Stimulated activated CD4-positive, alpha-beta T cell treated with anti-CD3 and anti-CD28 coated beads, Interleukin-15, amount 100 ng/mL, for 24 hours (primary cell): Measurements from ENCODE around the gene PPP2R2C.
A peak's percentile ranks its signal among the peaks of the same experiment; 100 is the strongest.

Experiments used
- DNase-seq: peaks from one replicate; pipeline ENCODE4 v3.0.0-alpha.2; 2020

Gene PPP2R2C

GRCh38 chr4:6377626-6378492 lies 94.6 kb downstream of the PPP2R2C start:
- no peak for DNase-seq

- no peak for DNase-seq
These were observed 96.7 kb downstream of the PPP2R2C start for GRCh38 chr4:6375620-6376295.

GRCh38 chr4:6374575-6374974 lies 97.8 kb downstream of the PPP2R2C start:
- DNase-seq, result no peak

GRCh38 chr4:6373541-6374410 lies 98.6 kb downstream of the PPP2R2C start:
- no peak for DNase-seq

GRCh38 chr4:6372649-6373525 lies 99.5 kb downstream of the PPP2R2C start:
- DNase-seq, result peak; percentile 39

- DNase-seq, result no peak
These were observed 100.6 kb downstream of the PPP2R2C start for GRCh38 chr4:6371812-6372211.

GRCh38 chr4:6371271-6371670 lies 101.1 kb downstream of the PPP2R2C start:
- no peak for DNase-seq

- no peak for DNase-seq
These were observed 102.3 kb downstream of the PPP2R2C start for GRCh38 chr4:6369924-6370645.

GRCh38 chr4:6369511-6369910 lies 102.9 kb downstream of the PPP2R2C start:
- no peak for DNase-seq

GRCh38 chr4:6369035-6369434 lies 103.4 kb downstream of the PPP2R2C start:
- DNase-seq, result no peak

GRCh38 chr4:6368601-6369000 lies 103.8 kb downstream of the PPP2R2C start:
- DNase-seq, result no peak

GRCh38 chr4:6368096-6368495 lies 104.3 kb downstream of the PPP2R2C start:
- DNase-seq, result no peak

- DNase-seq, result no peak
These were observed 105.0 kb downstream of the PPP2R2C start for GRCh38 chr4:6367371-6367851.

- DNase-seq, result no peak
These were observed 105.8 kb downstream of the PPP2R2C start for GRCh38 chr4:6366581-6366980.

- DNase-seq, result no peak
These were observed 106.8 kb downstream of the PPP2R2C start for GRCh38 chr4:6365545-6366086.

- no peak for DNase-seq
These were observed 107.8 kb downstream of the PPP2R2C start for GRCh38 chr4:6364581-6364980.

GRCh38 chr4:6364146-6364545 lies 108.3 kb downstream of the PPP2R2C start:
- no peak for DNase-seq

GRCh38 chr4:6362896-6363295 lies 109.5 kb downstream of the PPP2R2C start:
- DNase-seq, result peak; percentile 34

- no peak for DNase-seq
These were observed 110.0 kb downstream of the PPP2R2C start for GRCh38 chr4:6362243-6362885.

- no peak for DNase-seq
These were observed 111.2 kb downstream of the PPP2R2C start for GRCh38 chr4:6361076-6361784.
